NCI-H69 (cell line): ENCODE results near the gene HDDC3.
"Not testable (repeated sequence)": the region's sequence is repeated elsewhere in the genome, so short reads cannot be mapped to it uniquely, and the experiment has no call there.

Source experiments
- DNase-seq: peaks from one replicate; lab custom pipeline; 2025; lab: John Stamatoyannopoulos, UW

HDDC3 gene

DNA sequence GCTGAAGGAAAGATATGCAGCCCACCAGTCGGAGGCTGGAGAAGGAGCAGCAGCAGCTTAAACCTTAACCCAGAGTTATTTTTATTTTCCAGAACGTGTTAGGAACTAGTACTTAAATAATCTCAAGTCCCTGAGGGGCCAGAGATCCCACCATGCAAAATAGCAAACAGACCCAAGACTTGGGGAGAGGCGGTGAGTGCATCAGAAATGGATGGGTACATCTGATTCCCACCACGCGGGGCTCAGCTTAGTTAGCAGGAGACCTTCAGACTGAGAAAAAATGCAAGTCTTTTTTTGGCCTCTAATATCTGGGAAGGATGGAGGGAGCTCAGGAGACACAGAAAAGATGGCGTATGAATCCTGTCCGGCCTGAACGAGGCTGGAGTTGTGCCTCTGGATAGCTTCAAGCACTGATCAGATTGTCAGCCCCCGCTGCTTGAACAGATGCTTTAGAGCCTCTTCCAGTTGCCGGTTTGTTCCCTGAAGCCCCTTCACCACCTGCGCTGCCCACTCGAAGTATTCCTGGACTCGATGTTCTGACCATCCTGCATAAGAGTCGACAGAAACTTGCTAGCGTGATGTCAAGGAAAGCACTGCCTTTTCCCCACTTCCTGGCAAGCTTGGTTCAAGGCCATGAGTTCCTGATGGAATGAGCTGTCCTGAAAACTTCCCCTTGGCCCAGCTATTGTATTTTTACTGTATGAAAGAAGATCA lies 1.3 kb downstream of the HDDC3 start:
- DNase-seq: peak; percentile 65

DNA sequence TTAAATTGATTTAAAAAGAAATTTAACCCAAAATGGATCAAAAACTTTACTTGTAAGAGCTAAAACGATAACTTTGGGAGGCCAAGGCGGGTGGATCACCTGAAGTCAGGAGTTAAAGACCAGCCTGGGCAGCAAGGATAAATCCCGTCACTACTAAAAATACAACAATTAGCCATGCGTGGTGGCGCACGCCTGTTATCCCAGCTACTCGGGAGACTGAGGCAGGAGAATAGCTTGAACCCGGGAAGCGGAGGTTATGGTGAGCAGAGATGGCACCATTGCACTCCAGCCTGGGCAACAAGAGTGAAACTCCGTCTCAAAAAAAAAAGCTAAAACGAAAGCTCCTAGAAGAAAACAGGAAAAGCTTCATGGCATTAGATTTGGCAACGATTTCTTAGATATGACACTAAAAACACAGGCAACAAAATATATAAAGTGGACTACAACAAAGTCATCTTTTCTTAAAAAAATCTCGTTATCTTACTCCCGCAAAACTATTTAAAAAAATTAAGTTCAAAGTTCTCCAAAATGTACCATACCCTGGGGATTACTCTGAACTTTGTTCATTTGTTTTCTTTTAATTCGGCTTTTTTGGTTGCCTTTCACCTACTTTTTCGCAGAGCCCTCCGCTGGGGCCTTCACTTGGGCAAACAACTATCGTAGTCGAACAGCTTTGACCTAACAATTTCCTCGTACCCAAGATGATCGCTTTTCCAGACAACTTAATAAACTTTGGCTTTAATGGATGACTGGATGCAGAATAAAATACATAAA lies 2.9 kb downstream of the HDDC3 start:
- no peak for DNase-seq

DNA sequence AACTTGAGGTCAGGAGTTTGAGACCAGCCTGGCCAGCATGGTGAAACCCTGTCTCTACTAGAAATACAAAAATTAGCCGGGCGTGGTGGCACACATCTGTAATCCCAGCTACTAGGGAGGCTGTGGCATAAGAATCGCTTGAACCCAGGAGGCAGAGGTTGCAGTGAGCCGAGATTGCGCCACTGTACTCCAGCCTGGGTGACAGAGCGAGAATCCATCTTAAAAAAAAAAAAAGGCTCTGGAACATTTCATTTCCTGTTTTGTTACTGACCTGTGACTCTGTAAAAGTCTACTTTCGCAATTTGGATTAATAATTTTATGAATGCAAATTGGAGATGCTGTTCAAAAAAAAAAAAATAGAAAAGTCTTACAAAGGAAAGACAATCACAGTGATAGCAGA lies 4.2 kb downstream of the HDDC3 start:
- not testable (repeated sequence) for DNase-seq

DNA sequence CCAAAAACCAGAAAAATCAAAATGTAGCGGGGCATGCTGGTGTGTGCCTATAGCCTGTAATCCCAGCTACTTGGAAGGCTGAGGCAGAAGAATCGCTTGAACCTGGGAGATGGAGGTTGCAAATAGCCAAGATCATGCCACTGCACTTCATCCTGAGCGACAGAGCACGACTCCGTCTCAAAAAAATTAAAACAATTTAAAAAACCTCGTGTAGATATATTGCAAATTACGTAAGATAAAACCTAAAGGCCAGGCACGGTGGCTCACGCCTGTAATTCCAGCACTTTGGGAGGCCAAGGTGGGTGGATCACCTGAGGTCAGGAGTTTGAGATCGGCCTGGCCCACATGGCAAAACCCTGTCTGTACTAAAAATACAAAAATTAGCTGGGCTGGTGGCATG lies 5.6 kb downstream of the HDDC3 start:
- not testable (repeated sequence) for DNase-seq

DNA sequence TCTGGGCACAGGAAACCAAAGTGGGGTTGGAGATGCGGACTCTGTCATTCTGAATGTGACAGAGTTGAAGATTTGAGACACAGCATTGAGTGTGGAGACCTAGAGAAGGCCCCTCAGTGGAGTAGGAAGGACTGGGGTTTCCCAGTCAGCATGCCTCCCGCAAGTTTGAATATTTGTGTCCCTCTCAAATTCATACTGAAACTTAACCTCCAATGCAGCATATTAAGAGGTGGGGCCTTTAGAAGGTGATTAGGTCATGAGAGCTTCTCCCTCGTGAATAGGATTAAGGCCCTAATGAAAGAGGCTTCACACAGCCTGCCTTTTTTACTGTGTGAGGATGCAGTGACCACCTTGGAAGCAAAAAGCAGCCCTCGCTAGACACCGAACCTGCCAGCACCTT lies 8.0 kb downstream of the HDDC3 start:
- no peak for DNase-seq

DNA sequence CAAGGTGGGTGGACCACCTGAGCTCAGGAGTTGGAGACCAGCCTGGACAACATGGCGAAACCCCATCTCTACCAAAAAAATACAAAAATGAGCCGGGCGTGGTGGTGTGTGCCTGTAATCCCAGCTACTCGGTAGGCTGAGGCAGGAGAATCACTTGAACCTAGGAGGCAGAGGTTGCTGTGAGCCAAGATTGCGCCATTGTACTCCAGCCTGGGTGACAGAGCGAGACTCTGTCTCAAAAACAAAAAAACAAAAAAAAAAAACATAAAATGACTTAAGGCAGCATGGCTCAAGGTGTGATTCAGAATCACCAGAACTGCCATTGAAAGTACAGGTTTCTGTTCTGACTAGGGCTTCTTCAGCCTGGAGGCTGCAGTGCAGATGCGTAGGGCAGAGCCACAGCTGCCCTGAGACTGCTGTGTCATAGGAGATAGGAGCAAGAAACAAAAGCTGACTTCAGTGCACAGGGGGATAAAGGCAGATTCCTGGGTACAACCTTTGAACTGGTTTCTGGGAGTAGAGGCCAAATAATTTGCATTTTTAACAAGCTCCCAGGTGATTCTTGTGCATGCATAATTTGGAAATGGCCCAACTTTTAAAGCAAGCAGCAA lies 9.5 kb downstream of the HDDC3 start:
- DNase-seq: not testable (repeated sequence)

DNA sequence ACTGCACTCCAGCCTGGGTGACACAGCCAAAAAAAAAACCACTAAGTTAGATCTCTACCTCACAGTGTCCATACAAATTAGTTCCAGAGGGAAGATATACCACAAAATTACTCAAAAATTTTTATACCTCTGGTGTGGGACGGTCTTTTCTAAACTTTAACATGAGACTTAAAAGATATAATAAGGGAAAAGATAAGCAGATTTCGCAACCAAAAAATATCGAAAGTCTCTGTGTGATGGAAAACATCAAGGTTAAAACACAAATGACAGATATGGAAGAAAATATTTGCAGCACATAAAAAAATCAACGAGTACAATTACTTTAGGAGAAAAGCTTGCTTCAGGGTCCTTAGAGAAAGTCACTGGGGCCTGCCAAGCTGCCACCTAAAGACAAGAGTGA lies 10.5 kb downstream of the HDDC3 start:
- DNase-seq: no peak

DNA sequence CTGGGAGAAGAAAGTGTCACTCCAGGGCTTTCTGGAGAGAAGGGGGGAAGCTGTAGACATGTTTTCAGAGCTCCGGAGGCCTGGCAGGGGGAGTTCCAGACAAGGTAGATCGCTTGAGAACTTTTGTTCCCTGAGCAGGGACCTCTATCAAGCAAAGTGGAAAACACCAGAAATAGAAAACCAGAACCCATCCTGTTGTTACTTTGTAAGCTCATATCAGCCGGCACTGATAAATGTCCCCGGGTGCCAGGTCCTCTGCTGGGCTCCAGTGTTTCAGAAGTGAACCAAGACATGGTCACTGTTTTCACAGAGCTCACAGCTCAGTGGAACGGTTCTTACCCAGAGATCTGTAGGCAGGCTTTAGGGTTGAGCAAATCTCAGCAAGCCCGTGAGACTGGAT lies 13.5 kb downstream of the HDDC3 start:
- DNase-seq: no peak

DNA sequence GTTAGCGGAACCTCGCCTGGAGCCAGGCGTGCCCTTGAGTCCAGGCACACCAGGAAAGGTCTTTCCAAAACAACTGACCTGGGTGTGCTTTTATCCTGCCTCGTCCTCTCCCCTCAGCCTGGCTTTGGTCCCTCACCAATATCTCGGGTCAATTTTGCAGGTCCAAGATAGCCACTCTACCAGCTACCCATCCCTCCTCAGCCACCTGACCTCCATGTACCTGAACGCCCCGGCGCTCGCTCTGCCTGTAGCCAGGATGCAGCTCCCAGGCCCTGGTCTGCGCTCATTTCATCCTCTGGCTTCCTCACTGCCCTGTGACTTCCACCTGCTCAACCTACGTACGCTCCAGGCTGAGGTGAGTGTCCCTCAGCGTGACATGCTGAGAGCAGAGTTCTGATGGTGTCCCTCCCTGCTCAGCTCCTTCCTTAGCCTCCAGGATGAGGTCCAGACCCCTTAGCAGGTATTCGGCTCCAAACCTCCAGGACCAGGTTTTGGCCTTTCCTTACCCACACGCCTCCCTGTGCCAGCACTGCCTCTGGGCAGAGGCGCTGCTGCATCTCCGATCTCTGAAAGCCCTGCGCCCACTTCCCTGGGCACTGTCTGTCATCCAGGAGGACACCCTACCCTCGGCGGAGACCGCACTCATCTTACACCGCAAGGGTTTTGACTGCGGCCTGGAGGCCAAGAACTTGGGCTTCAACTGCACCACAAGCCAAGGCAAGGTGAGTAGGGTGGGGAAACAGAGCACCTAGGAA lies 14.1 kb downstream of the HDDC3 start:
- DNase-seq: no peak

DNA sequence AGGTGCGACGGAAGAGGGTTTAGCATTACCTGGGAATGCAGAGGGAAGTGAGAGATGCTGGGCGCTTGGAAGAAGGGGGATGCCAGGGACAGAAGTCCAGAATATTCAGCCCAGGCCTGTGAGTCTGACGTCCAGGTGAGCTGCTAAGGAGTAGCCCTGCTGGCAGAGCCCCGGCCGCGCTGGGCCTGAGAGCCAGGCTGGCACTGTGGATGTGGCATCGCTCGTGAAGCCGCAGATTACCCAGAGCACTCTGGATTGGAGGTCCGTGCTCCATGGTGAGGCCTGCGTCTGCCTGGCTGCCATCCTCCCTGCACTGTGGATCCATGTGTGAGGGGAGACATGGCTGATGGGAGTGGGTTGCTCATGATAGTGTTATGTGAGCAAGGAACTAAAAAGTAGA lies 14.8 kb downstream of the HDDC3 start:
- no peak for DNase-seq

DNA sequence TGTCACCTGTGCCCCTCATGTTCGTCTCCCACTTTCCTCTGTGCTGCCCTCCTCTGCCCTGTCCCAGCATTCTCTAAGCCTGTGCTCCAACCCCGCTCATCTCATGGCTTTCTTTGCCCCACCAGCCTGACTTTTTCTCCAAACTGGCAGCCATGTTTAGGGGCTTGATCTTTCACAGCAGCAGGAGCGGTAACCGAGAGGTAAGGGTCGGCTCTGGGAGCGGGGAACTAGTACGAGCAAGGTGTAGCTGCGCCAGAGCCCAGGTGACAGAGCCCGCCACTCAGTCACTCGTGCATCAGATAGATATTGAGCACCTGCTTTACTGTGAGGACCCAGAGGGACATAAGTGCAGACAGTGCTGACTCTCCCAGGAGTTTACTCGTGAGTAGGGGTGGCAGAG lies 15.9 kb downstream of the HDDC3 start:
- DNase-seq: no peak

DNA sequence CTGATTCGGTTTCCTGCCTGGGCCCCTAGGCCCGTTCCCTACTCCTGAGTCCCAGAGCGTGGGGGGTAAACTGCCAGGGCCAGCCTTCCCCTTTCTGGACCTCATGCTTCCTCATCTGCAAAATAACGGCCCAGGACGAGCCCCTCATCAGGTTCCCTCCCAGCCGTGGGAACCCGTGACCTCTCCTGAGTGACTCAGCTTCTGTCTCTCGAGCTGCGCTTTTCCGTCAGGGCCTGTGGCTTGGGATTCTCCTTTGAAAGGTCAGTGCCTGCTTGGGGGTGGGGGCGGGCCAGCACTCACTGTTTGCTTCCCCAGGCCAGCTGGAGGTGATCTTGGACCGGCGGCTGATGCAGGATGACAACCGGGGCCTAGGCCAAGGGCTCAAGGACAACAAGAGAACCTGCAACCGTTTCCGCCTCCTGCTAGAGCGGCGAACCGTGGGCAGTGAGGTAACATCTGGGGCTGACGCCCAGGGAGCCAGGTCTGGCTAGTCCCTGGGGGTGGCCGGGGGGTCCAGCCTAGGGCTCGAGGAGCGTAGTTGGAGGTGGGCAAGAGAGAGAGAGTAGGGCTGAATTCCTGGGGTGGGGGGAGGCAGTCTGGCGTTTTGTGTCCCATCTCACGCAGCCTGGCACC lies 16.4 kb downstream of the HDDC3 start:
- DNase-seq: no peak

DNA sequence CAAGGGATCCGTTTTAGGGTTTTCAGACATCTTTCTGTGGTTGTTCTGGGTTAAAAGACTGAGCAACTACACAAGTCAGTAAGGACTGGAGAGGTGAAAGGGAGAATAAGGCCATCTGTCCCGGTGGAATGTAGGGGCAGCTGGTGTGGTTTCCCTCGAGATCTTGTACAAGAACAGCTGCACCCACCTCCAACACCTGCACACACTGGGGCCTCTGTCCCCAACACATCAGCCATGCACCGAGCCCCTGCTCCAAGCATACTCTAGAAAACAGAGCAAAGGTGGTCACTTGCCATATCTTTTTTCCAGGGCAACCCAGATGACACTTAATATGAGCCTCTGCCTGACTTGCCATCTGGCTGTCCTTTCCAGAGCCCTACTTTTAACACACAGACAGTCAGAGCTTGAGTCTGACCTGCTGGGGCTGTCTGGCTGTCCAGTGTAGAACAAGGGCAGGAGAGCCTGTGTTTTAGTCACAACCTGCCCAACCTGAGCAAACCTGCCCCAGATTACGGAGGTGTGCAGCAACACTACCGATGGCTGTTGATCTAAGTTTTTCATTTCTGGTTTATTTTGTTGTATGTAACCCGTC lies 17.0 kb downstream of the HDDC3 start:
- DNase-seq: no peak

DNA sequence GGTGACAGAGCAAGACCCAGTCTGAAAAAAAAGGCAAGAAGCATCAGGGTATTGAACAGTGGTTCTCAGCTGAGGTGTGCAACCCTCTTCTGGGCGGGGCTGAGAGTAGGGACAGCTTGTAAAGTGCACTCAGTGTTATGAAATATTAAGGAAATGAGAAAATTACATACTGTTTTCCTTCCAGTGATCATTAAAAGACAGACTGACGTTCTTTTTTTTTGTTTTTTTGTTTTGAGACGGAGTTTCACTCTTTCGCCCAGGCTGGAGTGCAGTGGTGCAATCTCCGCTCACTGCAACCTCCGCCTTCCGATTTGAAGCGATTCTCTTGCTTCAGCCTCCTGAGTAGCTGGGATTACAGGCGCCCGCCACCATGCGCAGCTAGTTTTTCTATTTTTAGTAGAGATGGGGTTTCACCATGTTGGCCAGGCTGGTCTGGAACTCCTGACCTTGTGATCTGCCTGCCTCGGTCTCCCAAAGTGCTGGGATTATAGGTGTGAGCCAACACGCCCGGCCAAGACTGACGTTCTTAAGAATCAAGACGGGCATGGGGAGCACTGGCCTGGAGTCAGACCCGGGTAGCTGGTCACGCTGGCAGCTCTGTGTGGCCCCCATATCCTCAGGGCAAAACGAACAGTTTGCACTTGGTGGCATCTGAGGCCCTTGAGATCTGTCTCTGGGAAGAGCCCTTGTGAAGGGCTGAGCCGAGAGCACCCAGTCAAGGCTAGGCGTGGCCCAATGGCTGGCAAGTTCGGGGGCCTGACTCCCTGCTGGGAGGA lies 17.9 kb downstream of the HDDC3 start:
- no peak for DNase-seq

DNA sequence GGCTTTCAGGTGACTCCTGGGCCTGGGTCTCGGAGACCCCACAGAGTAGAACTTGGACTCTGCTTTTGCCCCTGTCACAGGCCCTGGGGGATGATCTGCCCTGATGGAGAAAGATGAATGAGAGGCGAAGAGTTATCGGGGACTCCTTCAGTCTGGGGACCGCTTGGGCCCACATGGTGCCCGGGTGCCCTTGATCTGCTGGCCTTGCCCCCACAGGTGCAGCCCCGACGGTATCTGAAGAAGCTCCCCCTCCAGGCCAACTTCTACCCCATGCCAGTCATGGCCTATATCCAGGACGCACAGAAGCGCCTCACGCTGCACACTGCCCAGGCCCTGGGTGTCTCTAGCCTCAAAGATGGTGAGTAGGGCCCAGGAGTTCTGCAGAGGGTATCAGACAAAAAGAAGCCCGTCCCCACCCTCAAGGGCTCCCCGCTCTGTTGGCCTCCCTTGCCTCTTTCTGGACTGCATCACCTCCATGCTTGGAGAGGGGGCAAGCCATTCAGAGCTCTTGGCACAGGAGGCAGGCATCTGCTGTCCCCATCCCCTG lies 18.9 kb downstream of the HDDC3 start:
- DNase-seq: no peak

DNA sequence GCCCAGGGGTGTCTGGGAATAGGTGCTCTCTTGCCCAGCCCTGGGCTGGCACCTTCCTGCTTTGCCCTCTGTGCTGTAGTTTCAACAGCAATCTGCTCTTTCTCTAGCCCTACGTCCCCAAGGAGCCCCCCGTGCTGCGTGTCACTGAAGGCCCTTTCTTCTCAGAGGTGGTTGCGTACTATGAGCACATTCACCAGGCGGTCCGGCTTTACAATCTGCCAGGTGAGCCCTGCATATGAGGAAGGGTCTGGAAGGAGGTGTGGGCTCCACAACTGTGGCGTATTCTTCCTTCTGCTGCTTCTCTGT lies 19.6 kb downstream of the HDDC3 start:
- DNase-seq: no peak

DNA sequence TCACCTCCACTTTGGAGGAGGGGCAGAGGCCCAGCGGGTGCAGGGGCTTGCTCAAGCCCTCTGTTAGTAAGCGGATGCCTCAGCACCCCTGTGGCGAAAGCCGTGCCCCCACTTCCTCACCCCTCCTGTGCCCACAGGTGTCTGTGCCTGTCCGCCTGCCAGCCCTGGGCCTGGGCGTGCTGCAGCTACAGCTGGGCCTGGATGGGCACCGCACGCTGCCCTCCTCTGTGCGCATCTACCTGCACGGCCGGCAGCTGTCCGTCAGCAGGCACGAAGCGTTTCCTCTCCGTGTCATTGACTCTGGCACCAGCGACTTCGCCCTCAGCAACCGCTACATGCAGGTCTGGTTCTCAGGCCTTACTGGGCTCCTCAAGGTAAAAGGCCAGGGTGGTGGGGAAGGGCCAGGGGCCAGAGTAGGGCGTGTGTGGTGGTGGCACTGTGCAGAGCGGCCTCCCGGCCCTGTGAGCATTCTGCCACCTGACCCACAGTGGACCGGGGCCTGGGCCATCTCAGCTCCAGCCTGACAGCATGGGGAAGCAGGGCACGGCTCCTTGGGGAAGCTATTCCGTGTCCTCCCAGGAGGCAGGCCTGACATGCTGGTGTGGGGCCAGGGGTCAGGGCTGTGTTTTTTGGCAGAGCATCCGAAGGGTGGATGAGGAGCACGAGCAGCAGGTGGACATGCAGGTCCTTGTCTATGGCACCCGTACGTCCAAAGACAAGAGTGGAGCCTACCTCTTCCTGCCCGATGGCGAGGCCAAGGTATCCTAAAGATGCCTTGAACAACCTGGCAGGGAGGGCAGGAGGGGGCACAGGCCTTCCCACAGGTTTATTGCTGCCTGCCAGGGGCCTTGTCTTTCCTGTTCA lies 20.2 kb downstream of the HDDC3 start:
- no peak for DNase-seq

DNA sequence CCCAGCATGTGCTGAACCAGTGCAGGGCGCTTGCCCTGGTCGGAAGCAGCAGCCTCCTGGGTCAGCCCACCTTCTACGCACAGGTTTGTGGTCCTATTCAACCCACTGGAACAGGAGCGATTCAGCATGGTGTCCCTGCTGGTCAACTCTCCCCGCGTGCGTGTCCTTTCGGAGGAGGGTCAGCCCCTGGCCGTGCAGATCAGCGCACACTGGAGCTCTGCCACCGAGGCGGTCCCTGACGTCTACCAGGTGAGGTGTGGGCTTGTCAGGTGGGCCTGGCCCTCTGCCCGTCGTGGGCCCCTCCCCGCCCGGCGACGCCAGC lies 21.1 kb downstream of the HDDC3 start:
- no peak for DNase-seq

DNA sequence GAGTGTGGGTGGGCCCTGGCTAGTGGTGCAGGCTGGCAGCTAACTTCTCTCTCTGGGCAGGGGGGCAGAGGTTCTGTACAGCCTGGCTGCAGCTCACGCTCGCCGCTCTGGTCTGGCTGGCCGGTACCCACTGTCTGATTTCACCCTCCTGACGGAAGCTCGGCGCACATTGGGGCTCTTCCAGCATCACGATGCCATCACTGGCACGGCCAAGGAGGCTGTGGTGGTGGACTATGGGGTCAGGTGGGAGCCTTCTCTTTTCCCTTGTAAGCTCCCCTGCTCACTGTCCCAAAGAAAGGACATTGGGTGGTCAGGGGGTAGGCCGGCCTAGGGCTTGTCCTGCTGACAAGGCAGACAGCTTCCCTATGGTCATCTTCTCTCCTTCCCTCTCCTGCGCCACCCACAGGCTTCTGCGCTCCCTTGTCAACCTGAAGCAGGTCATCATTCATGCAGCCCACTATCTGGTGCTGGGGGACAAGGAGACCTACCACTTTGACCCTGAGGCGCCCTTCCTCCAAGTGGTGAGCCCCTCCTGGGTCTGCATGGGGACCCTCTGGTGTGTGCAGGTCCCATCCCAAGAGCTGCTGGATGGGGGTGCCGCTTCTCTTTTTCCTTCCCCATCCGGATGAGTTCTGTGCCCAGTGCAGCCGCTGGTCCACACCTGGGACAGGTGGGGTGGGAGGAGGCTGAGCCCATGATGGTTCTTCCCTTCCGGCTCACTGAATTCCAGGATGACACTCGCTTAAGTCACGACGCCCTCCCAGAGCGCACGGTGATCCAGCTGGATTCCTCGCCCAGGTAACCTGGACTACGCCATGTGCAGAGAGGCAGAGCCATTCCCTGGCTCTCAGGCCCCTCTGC lies 21.7 kb downstream of the HDDC3 start:
- DNase-seq: no peak
